GM19240 (cell line): ENCODE data around the gene ATP10D.
"Not testable (repeated sequence)": the region's sequence is repeated elsewhere in the genome, so short reads cannot be mapped to it uniquely, and the experiment has no call there.

Experiments used
- DNase-seq: peaks from one replicate; pipeline ENCODE4 v3.0.0; 2011; ENCODE audit warnings: low spot score; ENCODE audit not compliant: insufficient read length

The ATP10D gene

DNA sequence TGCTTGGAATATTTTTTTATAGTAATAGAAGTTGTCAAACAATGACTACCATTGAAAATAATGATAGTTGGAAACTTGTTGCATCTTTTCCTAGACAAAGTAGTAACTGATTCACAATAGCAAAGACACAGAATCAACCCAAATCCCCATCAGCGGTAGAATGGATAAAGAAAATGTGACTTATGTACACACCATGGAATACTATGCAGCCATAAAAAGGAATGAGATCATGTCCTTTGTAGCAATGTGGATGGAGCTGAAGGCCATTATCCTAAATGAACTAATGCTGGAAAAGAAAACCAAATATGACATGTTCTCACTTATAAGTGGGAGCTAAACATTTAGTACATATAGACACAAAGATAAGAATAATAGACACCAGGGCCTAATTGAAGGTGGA lies 49.7 kb downstream of the ATP10D start:
- DNase-seq = no peak

DNA sequence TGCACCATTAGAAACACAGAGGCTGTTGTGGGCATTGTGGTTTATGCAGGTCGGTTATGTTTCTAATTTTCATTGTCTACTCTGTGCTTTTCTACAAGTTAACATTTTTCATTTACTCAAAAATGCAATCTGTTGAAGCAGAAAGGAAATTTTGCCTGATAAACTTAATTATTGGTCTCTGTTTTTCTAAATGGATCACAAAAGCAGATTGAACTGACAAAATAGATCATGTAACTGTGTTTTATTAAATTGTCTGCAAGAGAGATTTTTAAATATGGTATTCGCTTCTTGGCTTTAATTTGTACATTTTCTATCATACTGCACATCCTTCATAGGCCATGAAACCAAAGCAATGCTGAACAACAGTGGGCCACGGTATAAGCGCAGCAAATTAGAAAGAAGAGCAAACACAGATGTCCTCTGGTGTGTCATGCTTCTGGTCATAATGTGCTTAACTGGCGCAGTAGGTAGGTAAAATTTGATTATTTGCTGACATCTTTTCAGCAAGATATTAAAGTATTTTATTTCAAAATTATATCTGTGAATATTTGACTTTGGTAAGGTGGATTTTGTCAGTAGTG lies 50.6 kb downstream of the ATP10D start:
- DNase-seq = no peak

DNA sequence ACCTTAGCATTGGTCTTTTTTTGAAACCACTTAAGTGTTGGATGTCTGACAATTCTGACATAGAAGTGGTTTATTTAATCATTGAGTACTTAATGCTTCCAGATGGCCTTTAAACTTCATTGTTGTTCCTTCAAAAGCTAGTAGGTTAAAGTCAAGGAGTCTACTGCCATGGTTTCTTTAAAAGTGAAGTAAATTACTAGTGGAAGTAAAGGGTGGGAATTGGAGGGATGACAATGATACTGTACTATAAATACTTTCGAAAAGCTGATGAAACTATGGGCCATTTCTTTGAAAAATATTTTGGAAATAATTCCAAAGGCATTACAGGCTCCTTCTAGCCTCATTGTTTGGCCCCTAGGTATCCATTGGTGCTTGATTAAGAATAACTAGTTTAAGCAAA lies 51.9 kb downstream of the ATP10D start:
- DNase-seq = no peak

DNA sequence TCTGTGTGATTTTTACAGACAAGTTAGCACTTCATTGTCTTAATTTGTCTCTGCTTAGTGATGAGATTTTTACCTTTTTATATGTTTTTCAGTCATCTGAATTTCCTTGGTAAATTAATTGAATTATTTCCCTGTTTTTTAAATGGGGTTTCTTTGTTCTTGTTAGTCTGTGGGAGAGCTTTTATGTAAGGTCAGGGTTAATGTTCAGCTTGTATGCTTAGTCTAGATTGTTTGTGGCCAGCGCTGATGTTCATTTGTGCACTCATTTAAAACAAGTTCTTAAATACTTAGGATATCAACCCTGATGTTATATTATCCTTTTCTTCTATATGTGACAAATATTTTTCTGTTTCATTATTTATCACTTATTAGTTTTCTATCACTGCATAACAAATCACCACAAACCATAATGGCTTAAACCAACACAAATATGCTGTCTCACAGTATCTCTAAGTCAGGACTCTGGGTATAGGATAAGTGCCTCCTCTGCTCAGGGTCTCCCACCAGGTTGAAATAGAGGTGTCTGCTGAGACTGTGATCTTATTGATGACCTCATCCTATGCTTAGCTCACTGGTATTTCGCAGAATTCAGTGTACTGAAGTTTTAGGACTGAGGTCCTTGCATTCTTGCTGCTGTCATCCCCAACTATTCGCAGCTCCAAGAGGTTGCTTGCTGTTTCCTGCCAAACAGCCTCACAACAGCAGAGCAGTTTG lies 53.2 kb downstream of the ATP10D start:
- no peak for DNase-seq

DNA sequence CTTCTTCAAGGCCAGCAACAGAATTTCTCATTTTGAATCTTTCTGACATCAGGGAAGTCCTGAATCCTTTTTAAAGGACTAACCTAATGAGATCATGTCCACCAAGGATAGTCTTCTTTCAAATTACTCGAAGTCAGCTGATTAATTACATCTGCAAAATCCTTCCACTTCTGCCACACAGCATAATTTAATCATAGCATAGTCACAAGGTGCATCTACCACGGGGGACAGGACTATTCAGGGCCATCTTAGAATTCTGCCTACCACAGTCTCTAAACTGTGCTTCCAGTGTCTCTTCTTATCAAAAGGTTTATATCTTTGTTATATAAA lies 53.7 kb downstream of the ATP10D start:
- DNase-seq = no peak

DNA sequence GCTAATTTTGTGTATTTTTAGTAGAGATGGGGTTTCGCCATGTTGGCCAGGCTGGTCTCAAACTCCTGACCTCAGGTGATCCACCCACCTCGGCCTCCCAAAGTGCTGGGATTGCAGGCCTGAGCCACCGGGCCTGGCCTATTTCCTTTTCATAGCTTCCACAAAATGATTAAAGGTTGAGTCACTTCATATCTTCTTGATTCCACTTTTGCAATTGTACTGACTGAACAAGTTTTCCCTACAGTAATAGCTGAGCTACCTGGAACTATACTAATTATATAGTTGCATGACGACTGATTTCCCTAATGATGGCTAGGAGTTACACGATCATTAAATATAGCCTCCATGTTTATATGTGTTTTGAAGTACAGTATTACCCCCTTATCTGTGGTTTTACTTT lies 57.6 kb downstream of the ATP10D start:
- not testable (repeated sequence) for DNase-seq

DNA sequence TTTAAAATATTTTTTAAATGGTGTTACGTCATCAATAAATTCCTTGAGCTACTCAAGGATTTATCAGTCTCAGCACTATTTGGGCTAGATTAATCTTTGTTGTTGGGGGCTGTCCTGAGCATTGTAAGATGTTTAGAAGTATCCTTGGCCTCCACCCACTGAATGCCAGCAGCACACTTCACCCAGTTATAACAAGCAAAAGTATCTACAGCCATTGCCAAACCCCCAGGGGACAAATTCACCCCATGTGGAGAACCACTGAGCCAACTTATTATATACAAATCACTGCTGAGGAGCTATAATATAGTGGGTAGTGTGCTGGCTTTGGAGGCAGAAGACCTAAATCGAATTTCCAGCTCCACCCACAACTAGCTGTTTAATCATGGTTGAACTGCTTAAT lies 58.3 kb downstream of the ATP10D start:
- DNase-seq = no peak

DNA sequence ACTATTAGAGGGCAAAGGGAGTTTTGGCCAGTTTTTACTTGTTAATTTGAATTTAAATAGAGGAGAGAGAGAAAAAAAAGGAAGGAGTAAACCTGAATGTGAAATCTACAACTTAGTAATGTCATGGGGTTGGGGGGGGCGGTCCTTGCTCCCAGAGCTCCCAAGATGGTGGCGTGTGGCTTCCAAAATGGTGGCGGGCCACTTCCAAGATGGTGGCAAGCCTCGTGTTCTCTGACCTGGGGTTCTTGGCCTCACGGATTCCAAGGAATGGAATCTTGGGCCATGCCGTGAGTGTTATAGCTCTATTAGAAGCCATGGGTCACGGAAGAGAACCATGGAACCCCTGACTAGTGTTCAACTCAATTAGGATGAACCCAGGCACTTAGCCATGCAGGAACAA lies 65.3 kb downstream of the ATP10D start:
- DNase-seq = not testable (repeated sequence)

DNA sequence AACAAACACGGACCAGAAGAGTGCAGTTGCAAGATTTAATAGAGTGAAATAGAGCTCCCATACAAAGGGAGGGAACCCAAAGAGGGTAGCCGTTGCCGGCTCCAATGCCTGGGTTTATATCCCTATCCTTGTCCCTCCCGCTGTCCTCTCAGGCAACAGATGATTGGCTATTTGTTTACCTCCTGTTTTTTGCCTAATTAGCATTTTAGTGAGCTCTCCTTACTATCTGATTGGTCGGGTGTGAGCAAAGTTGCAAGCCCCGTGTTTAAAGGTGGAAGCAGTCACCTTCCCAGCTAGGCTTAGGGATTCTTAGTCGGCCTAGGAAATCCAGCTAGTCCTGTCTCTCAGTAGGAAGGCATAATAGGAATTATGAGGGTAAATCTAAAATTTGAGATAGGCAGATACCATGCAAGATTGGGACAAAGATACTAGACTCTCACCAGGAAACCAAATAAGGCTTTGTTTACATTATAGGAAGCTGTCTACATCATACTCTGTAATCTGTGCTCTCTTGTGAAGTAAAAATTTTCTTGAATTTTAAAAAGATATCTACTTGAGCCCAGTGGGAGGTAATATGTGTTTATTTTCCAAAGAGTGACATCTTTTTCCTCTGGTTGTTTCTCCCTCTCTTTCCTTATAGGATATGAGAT lies 65.9 kb downstream of the ATP10D start:
- no peak for DNase-seq

DNA sequence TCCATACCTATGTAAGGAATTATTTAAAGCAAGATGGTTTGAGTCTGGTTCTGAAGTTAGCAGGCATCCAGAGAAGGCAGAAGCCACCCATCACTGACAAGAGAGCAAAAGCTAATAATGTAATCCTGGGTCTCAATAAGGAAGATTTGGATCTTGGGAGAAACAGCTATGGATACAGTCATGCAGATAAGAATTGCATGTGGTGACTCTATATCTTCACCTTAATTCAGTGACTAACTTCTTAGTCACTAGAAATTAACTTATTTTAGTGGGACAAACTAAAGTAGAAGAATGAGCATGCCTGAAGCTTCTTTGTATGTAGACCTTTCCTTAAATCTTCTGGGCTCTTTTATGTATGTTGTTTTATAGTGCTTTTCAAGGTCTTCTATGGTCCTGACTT lies 66.6 kb downstream of the ATP10D start:
- no peak for DNase-seq

DNA sequence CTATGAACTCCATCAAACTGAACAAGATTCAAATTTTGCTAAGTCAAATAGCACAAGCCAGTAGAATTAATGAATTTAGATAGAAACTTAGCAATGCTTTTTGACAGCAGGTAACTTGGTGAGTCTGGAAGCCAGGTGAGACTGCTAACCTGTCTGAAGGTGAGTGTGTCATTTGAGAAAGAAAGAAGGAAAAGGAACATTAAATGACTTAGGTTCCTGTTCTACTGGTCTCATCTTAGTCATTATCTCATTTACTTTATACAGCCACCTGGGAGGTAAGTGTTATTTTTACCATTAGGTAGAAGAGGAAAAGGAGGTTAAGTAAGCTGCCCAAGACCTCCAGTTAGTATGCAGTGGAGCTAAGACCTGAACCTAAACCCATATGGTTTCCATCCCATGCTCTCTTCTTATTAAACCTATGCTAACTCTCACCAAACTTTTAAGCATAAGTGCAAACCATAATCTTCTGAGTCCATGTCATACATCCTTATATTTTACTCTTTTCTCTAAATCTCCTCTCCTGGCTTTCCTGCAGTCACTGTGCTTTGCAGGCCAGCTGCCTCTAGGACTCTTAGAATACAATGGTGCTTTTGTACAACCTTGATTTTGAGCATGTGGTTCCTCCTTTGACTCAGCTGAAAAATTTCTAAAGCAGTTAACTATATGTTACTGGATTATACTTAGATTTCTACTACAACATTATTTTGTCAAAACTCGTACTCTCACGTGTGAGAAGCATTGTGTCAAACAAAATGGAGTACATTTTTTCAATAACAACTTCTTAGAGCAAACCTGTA lies 68.5 kb downstream of the ATP10D start:
- no peak for DNase-seq

DNA sequence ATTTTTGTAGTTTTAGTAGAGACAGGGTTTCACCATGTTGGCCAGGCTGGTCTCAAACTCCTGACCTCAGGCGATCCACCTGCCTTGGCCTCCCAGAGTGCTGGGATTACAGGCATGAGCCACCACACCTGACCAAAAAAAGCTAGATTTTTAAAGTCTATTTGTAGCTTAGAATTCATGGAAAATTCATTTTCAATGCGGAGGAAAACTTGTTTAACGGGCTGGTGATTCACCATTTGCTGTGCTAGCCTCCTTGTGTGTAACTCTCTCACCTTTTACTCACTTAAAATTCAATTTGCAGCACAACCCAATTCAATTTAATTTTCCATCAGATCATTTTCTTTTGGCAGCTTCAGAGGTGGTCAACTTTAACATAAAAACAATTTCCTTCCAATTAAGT lies 70.8 kb downstream of the ATP10D start:
- not testable (repeated sequence) for DNase-seq

DNA sequence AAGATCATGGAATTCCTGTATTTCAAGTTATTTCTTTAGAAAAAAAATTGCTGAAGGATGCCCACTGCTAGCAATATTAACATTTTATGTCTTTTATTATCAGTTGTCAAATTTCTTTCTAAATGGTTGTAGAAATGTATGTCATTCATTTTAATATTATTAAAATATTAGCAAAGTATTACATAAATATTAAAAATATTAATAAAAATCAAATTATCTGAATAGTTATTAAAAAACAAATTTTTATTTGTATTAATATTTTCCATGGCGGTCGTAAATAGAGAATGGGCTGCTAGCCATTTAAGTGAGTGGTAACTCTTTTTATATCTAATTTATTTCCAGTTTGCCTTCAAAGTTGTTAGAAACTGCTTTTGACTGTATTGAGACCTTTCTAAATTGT lies 72.2 kb downstream of the ATP10D start:
- no peak for DNase-seq

DNA sequence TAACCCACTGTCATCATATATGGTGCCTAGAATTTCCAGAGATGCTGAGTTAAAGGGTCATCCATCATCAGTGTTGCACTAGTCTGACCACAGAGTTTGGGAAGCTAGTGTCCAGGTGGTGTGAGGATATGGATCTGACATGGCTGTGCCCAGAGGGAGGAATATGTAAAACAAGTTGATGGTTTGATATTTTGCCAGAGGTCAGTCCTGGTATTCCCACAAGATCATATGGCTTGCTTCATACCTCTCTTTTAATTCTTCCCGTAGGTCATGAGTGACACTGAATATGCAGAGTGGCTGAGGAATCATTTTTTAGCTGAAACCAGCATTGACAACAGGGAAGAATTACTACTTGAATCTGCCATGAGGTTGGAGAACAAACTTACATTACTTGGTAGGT lies 75.6 kb downstream of the ATP10D start:
- DNase-seq = no peak

DNA sequence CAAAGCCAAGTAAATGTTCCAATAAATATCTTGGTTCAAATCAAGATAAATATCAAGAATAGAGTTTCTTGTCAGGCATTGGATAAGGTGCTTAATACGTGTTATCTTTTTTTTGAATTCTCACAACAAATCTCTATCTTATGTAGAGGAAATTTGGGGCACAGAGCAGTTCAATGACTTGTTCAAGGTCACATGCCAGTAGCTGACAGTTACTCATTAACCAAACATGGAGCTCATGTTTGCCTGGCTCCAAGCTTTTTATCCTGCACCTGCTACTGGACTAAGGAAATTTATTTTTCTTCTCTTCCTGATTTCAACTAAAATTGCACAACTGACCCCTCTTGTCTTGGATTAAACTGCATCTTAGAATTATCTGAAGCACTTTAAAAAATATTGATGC lies 76.3 kb downstream of the ATP10D start:
- no peak for DNase-seq

DNA sequence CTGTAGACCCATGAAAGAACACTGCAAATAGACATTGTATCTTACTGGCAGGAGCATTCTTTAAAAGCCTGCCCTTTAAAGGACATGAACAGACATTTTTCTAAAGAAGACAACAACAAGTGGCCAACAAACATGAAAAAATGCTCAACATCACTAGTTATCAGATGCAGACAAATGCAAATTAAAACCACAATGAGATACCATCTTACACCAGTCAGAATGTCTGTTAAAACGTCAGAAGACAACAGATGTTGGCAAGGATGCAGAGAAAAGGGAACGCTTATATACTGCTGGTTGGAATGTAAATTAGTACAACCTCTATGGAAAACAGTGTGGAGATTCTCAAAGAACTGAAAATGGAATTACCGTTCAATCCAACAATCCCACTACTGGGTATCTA lies 77.2 kb downstream of the ATP10D start:
- DNase-seq = no peak

DNA sequence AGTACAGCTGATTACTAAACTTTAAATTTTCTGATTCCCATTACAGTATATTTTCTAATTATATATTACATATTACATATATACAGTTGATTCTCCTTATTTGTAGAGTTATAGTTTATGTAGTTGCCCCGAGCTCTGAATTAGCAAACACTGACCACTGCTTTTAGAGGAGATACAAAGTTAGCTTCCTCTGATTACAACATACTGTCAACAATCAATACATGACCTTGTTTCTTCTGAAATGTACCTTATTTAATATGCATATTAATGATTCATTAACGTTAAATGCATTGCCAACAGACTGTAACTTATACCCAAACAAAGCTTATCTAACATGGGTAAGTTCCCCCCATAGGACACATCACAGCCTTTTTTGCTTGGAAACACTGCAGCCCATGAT lies 81.5 kb downstream of the ATP10D start:
- DNase-seq = no peak

DNA sequence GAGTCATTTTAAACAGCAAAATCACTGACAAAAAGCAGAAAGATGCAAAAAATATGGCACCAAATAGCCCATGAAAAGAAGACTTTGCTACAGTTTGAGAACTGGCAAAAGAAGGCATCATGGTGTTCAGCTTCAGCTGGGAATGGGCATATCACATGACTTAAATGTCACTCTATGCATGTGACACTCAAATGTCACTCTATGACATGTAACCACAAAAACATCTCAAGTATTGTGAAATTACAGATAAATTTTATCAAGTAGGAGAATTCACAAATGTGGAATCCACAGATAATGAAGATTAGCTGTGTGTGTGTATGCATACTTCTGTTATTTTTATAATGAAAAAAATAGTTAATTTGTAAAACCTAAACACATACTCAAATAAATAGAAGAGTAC lies 81.9 kb downstream of the ATP10D start:
- DNase-seq = no peak

DNA sequence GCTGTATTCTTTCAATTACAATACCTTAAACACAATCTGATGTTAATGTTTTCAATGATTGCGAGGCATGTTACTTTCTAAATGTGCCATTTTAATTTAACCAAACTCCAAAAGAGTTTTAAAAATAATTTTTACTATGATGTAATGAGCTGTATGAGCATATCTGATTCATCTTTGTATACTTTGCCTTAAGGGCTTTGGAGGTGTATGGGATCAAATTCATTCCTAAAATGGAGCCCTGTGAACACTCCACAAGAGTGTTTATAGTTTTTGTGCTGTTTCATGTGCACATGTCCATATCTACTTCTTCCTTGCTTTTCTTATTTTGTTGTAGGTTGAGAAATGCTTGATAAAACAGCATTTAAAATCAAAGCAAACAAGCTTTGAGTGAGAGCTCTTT lies 82.4 kb downstream of the ATP10D start:
- no peak for DNase-seq

DNA sequence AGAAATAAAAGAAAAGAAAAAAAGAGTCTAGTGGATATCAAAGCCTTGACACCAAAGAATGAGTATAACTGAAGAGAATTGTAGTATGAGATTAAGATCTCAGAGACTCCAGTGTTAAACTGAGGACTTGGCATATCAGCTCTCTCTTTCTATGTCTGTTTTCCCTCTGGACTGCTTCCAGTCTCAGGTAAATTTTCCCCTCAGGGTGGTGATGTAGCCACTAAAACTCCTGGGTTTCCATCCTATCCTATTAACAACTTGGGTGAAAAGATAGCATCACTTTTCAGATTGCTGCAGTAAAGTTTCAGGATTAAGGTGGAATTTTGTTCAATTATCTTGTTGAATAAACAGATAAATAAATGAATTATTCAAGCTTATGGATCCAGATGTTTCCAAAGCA lies 85.7 kb downstream of the ATP10D start:
- no peak for DNase-seq

DNA sequence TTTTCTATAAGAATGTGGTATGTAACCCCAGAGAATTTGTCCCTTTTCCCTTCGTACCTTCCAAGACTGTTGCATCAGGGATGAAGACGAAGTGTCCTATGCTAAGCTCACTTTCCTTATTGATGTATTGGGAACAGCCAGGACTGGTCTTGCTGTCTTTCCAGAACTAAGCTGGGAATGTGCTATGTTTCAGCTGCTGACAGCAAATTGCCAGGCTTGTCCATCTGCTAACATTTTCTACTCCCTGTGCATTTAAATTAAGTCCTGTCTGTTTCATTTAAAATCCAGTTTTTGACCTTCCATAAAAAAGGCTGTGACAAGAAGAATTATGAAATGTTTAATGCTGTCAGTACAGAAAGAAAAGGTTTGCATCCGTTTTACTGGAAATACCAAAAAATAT lies 87.9 kb downstream of the ATP10D start:
- DNase-seq = no peak

DNA sequence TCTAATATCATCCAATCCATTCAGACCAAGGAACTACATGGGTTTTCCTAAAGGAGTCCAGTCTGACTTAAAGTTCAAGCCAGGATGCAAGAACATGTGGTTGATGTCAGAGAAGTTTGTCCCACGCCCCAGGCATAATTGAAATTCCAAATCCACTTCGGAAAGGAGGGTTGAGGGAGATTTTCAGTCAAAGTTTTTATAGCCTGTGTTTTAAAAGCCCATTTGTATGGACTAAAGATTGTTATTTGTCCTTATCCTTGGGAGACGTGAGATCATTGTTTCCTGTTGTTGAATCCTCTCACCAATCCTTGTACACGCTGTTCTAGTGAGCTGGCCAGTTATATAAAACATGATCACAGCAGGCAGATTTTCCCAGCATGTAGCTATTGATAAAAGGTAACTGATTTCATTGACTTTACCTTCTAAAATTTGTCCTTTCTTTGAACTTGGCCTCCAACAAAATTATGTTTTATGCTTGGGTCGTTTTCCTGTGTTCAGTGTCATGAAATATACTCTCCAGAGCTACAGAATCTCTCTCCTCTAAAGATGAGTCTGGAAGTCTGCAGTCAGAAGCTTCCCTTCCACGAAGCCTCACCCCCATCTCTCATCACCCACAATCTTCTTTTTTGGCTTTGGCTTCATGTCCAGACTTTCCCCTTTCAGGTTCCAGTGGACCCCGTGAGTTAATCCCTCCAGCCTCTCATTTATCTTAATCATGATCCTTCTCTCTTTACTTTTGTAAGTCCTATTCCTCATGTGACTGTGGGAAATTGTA lies 92.9 kb downstream of the ATP10D start:
- no peak for DNase-seq
